NT2/D1 (cell line): Measurements from ENCODE around the gene IL36G.

Experiments
- YY1 ChIP-seq: IDR thresholded peaks from 2 replicates; pipeline ENCODE4 v1.6.1; 2011; ENCODE audit not compliant: insufficient read length, insufficient read depth
- ZNF274 ChIP-seq: IDR thresholded peaks from 2 replicates; pipeline ENCODE4 v1.6.1; 2011; ENCODE audit warnings: mild to moderate bottlenecking, low read depth, low read length

DNA sequence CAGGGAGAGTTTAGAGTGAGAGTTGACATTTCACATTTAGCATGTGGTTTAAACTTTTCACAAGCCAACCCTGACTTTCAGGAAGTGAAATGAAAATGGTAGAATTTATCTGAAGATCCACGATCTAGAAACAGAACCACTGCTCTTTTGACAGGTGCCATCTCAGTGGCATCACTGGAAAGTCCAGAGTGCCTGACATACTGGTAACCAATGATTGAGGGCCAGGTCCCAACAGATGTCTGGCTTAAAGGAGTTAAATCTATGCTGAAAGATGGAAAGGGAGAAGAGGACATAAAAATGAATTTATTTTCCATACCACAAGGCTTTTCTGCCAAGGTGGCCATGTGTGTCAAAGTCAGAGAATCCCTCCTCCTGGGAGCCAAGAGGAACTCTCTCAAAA lies 2.7 kb downstream of the IL36G start:
- no peak for TF ChIP-seq ZNF274
- TF ChIP-seq YY1 = no peak
